GM21529 (cell line): Measurements from ENCODE around the gene SPEG.

ENCODE experiments used
- ATAC-seq: cut with Tn5 transposase; IDR thresholded peaks from one replicate; pipeline ENCODE4 v1.9.1; 2021; ENCODE audit not compliant: unreplicated experiment

Gene SPEG

DNA sequence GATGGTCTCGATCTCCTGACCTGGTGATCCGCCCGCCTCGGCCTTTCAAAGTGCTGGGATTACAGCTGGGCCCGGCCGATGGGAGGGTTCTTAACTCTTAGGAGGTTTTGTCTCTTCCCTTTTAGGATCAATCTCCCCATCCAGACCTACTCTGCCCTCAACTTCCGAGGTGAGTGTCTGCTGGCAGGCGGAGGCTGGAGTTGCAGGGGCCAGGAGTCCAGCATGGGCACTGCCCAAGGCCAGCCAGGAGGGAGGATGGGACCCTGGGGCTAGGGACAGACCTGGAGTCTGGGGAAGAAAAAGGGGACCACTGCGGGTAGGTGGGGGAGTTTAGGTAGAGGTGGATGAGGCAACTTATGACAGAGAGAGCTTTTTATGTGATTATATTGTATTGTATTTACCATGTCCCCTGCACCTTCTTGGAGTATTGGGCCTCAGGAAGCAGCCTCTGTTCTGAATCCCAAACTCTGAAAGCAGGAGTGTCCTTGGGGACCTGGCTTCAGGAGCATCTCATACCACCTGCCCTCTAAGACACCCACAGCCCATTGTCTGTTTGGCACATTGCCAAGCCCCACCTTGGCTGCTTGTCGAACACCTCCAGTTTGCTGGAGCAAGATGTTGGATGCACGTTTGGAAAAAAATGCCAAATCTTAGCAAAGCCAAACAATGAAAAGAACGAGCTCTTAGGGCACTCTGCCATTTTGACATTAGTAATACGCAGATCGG is 10.8 kb upstream of the SPEG start:
- ATAC-seq = no peak

DNA sequence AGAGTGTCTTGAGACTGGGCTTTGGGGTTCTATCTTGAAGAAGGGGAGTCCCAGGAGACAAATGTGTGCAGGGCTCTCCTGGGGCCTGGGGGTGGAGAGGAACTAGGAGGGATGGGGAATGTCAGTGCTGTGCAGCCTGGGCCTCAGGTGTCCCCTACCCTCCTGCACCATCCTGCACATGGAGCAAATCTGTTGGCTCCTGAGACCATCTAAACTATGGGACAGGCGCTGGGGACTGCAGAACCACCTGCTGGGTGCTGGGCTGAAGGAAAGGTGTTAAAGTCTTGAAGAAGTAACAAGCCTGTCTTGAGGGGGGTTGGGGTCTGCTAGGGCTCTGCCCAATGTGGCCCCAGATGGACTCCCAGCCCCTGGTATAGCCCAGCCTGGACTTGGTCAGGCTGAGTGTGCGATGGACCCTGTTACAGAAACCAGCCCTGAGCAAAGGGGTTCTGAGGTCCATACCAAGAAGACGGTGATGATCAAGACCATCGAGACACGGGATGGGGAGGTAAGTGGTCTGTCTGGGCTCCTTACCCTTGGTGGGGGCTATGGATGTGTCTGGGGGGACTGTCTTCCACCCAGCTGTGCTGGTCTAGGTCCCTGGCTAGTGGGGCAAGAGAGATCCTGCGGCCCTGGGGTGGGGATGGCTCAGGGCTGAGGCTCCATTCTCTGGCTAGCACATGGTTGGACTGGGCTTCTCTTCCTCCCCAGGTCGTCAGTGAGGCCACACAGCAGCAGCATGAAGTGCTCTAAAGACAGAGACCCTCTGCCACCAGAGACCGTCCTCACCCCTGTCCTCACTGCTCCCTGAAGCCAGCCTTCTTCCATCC is 9.2 kb upstream of the SPEG start:
- ATAC-seq = no peak

GRCh38 chr2:219426068-219426443 is 8.6 kb upstream of the SPEG start:
- no peak for ATAC-seq

GRCh38 chr2:219426534-219427136 is 8.0 kb upstream of the SPEG start:
- no peak for ATAC-seq

DNA sequence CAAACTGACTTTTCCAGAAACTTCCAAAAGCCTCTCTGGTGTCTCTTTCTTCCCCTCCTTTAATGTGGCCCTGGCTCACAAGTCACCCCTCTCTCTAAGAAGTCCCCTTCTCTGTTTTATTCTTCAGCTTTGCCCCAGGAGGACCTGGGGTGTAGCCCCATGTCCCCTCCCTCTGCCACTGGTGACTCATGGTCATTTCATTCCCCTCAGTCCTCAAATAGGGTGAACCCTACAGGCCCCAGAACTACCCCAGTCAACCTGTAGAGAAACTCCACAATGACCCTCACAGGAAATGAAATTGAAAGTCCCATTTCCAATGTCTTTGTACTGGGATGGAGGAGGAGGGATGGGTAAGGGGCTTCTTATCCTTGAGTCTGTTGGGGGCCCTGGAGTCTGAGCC is 6.2 kb upstream of the SPEG start:
- no peak for ATAC-seq

DNA sequence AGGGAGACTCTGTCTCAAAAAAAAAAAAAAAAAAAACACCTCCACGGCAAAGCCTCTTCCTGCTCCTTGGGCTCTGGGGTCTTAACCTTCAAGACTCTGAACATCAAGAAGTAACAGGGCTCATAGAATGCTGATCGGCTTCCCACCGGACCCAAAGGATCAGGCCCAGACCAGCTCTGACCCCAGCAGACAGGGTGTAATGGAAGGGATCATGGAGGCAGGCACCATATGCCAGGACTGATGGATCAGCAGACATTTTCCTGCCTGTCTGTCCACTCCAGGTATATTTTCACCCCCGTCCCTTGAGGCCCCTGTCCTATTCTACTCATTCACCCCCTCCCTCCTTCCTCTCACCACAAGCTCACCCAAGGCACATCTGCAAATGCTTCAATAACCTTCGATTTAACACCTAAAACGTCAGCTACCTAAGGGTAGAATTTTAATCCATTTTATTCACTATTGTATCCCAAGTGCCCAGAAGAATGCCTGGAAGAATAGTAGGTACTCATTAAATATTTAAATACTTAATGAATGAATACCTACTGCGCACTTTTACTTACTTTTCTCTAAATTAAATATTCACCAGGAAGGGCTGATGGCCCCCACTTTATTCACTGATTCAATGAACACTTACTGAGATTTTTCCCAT is 4.6 kb upstream of the SPEG start:
- no peak for ATAC-seq

- no peak for ATAC-seq
Observed at GRCh38 chr2:219430633-219431615, 3.7 kb upstream of the SPEG start.

DNA sequence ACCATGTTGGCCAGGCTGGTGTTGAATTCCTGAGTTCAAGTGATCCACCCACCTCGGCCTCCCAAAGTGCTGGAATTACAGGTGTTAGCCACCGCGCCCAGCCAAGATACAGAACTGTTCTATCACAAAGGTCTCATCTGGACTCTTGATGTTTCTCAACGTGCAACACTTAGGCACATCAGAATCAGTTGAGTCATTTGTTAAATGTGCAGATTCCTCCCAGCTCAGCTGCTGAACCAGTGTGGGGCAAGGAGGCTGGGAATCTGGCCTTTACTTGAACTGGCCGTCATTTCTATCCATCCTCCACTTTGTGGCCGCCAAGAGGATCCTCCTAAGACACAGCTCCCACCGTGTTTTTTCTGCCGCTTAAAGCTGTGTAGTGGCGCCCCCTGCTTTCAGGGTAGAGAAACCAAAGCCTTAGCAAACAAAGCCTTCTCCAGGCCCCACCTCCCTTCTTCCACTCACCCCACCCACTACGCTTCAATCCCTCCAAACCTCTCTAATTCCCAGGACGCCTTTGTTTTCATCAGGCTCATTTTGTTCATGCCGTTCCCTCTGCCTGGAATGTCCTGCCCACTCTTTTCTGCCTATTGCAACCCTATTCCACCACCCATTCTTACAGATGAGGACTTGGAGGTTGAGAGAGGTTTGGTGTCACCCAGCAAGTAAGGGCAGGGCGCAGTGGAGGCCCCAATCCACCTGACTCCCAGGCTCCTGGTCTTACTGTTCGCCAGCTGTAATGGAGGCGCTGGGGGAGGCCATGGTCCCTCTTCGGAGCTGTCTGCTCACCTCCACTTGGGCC is 776 bp upstream of the SPEG start:
- no peak for ATAC-seq

DNA sequence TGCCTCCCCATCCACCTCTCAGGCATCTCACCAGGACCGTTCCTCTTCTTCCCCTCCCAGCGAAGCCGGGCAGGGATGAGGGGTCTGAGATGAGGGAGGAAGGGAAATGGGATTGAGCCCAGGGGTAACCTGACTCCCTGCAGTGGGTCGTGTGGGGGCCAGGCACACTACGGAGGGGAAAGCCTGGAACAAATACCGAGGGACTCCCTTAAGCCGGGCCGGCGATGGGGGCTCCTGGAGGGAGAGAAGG is 250 bp upstream of the SPEG start:
- no peak for ATAC-seq

- no peak for ATAC-seq
Observed at GRCh38 chr2:219435701-219436100, 1.1 kb downstream of the SPEG start.

DNA sequence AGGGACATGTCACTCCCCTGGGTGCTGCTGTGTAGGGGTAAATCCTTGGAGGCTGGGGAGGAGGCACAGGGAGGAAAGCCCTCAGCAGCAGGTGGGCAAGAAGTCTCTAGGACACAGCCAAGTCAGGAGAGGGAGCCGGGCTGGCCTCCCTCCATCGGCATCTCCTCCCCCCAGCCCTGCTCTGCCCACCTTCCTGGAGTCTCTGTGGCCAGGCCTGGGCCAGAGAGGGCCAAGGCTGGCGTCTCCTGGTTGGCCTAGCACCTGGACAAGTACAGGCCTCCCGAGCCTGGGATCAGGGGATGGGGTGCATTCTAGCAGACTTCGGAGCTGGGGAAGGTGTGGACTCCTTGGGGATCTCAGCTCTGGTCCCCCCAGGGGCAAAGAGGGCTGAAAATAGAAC is 1.8 kb downstream of the SPEG start:
- no peak for ATAC-seq

GRCh38 chr2:219437141-219437540 is 2.5 kb downstream of the SPEG start:
- no peak for ATAC-seq

DNA sequence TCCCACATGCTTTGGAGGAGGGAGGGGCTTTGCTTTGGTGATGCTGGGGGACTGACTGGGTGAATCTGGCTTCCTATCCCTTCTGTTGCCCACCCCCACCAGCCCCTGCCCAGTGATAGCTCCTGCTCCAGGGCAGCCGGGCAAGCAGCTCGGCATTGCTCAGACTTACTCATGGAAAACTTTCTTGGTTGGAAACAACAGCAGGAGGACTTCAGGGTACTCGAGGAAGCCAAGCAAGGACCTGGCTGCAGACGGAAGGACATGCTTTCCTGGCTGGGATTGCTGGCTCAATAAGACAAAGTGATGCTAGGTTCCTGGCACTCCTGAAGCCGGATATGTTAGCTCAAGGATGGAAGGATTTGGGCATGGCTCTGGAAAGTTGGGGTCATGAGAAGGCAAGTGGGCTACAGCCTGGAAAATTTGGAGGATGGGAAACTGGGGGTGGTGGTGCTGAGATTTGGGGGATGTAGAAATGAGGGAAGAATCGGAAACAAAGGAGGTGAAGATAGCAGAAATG is 3.1 kb downstream of the SPEG start:
- ATAC-seq = no peak

- ATAC-seq = no peak
Observed at GRCh38 chr2:219438453-219438852, 3.8 kb downstream of the SPEG start.

DNA sequence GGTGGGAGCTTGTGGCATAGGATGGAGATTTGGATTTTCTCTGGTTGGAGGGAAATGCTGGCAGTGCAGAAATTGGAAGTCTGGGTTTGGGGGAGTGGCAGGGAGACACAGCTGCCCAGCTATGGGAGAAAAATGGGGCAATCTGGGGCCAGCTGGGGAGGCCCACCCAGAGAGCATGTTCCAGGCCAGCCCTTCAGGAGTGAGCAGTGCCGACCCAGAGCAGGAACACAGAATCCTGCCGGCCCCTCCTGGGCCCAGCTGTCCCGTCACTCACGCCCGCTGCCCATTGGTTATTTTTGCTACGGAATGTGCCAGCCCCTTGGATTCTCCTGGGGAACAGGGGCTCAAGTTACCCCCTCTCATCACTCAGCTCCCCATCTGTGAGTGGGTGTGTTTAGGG is 4.9 kb downstream of the SPEG start:
- no peak for ATAC-seq

- no peak for ATAC-seq
Observed at GRCh38 chr2:219440388-219441256, 6.0 kb downstream of the SPEG start.

DNA sequence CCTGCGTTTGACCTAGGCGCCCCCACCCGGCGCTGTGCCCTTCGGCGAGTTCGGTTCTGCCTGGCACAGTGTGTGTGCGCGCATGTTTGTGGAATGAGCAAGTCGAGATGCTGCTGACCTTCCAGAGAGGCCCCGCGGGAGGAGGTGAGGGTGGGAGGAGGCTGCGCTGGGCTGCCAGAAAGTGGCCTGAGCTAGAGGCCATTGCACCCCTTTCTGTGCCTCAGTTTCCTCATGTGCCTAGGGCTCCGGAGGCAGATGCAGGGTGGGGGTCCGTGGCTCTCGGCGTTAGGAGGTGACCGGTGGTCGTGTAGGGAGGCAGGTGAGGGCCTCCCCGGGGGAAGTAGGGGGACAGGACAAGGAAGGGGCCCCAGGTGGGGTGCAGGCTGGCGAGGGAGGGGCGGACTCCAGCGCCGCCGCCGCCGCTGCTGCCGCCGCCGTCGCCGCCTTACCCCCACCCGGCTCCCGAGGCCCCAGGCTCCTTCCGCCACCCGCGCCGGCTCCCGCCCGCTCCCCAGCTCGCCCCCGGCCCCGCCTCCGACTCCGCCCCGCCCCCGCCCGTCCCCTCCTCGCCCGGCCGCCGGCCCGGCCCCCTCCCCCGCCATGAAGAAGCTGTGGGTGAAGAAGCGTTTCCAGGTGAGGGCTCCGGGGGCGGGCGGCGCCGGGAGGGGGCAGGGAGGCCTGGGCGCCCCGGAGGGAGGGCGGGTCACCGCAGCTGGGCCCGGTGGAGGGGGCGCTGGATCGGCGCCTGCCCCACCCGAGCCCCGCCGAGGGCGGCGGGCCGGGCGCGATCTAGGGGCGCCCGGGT is 7.0 kb downstream of the SPEG start:
- ATAC-seq = no peak
